RWPE2 (cell line): Measurements from ENCODE around the gene GANAB.

Source experiments
- ATAC-seq: fragments of 200-7000 bp; cut with Tn5 transposase; 3 replicates; pipeline ENCODE4 v1.9.1; 2021; ENCODE audit warnings: low read depth
- DNase-seq: peaks from one replicate; pipeline ENCODE4 v3.0.0-alpha.2; 2020; ENCODE audit warnings: low spot score
- H3K27ac ChIP-seq: fragments of 450-650 bp; 2 replicates; pipeline ENCODE4 v1.5.1; 2017; ENCODE audit warnings: mild to moderate bottlenecking; ENCODE audit not compliant: poor library complexity, severe bottlenecking
- H3K27me3 ChIP-seq: fragments of 250-450 bp; sonication (Bioruptor Pico); 2 replicates; pipeline ENCODE4 v1.5.1; 2021; ENCODE audit warnings: mild to moderate bottlenecking, moderate library complexity; ENCODE audit not compliant: insufficient read depth, poor library complexity, severe bottlenecking
- H3K36me3 ChIP-seq: fragments of 250-450 bp; sonication (Bioruptor Pico); 2 replicates; pipeline ENCODE4 v1.5.1; 2020; ENCODE audit warnings: low read depth, mild to moderate bottlenecking, moderate library complexity
- H3K4me1 ChIP-seq: fragments of 250-450 bp; sonication (Bioruptor Pico); 2 replicates; pipeline ENCODE4 v1.5.1; 2021; ENCODE audit warnings: mild to moderate bottlenecking, moderate library complexity; ENCODE audit not compliant: insufficient read depth, poor library complexity, severe bottlenecking
- H3K4me3 ChIP-seq: fragments of 250-450 bp; sonication (Bioruptor Pico); 2 replicates; pipeline ENCODE4 v1.5.1; 2021; ENCODE audit warnings: mild to moderate bottlenecking, moderate library complexity; ENCODE audit not compliant: severe bottlenecking
- H3K9me3 ChIP-seq: fragments of 250-450 bp; sonication (Bioruptor Pico); 2 replicates; pipeline ENCODE4 v1.5.1; 2021; ENCODE audit warnings: mild to moderate bottlenecking, moderate library complexity; ENCODE audit not compliant: severe bottlenecking
- TF ChIP-seq, protein P1 (sequence below): fragments of 450-650 bp; IDR thresholded peaks from one replicate; pipeline ENCODE4 v1.5.1; 2017; ENCODE audit warnings: mild to moderate bottlenecking, moderate library complexity; ENCODE audit not compliant: poor library complexity, severe bottlenecking

Gene GANAB

DNA sequence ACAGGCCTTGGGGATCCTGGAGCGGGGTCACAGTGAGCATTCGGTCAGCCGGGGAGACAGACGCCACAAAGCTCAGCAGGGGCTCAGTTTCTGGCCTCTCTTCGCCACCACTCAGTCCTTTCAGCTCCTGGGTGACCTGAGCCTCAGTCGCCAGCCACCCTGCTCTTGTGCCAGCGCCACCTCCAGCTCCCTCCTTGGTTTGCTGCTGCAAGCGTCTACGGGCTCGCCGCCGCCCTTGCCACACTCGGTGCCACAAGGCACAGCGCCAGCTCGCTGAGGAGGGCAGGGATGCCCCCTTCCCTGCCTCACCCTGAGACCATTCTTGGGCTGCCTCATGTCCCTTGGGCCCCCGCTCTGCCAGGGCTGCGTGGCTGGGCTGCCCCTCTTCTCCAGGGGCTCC is 71.3 kb downstream of the GANAB start:
- ATAC-seq, result no peak
- H3K9me3 ChIP-seq, result no peaks in the 10 kb centered on the region
- H3K27me3 ChIP-seq, result no peaks in the 10 kb centered on the region
- peaks cover 7% of the 10 kb centered on the region for H3K4me1 ChIP-seq
- no peak for DNase-seq
- H3K36me3 ChIP-seq, result peaks cover 42% of the 10 kb centered on the region
- H3K27ac ChIP-seq, result peak overlapping the region; percentile 79
- H3K4me3 ChIP-seq, result peak overlapping the region; percentile 61
- TF ChIP-seq, protein P1, sequence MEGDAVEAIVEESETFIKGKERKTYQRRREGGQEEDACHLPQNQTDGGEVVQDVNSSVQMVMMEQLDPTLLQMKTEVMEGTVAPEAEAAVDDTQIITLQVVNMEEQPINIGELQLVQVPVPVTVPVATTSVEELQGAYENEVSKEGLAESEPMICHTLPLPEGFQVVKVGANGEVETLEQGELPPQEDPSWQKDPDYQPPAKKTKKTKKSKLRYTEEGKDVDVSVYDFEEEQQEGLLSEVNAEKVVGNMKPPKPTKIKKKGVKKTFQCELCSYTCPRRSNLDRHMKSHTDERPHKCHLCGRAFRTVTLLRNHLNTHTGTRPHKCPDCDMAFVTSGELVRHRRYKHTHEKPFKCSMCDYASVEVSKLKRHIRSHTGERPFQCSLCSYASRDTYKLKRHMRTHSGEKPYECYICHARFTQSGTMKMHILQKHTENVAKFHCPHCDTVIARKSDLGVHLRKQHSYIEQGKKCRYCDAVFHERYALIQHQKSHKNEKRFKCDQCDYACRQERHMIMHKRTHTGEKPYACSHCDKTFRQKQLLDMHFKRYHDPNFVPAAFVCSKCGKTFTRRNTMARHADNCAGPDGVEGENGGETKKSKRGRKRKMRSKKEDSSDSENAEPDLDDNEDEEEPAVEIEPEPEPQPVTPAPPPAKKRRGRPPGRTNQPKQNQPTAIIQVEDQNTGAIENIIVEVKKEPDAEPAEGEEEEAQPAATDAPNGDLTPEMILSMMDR, result no peak
